ENCODE measurements around the gene ADAD2.

The ADAD2 gene

GRCh38 chr16:84190731-84191388 lies at the start of gene ADAD2:
TSS of gene ADAD2 (plus strand) at chr16:84191157. CDS start at chr16:84191231, 74 bp downstream.
- DNase-seq (ENCODE audit: low spot score in 2 of 2): no peak
- no peak for ATAC-seq (ENCODE audit: low read depth)
- no peaks in the 10 kb centered on the region for H3K9me3 Mint-ChIP-seq
- no peak within 1 kb of the TSS for H3K4me3 Mint-ChIP-seq
- peaks cover 10% of the 10 kb centered on the region for H3K4me1 Mint-ChIP-seq
- no peaks in the 10 kb centered on the region for H3K36me3 Mint-ChIP-seq
- no peaks in the 10 kb centered on the region for H3K27me3 Mint-ChIP-seq
- no peak within 1 kb of the TSS for H3K27ac Mint-ChIP-seq

GRCh38 chr16:84143081-84143480 lies 47.9 kb upstream of the ADAD2 start:
- Mint-ChIP-seq H3K27me3 (peaks cover 1% of the 10 kb centered on the region), H3K4me1 (peaks cover 16% of the 10 kb centered on the region), H3K9me3 (no peaks in the 10 kb centered on the region), H3K4me3 (no peak overlapping the region), H3K36me3 (peaks cover 2% of the 10 kb centered on the region), H3K27ac (no peak overlapping the region)
- DNase-seq (ENCODE audit: low spot score in 2 of 2) (no peak), ATAC-seq (ENCODE audit: low read depth) (no peak)

GRCh38 chr16:84143784-84144199 lies 47.2 kb upstream of the ADAD2 start:
- Mint-ChIP-seq H3K27ac (peak overlapping the region; percentile 92), H3K9me3 (no peaks in the 10 kb centered on the region), H3K27me3 (peaks cover 2% of the 10 kb centered on the region), H3K4me3 (peak overlapping the region; percentile 93), H3K4me1 (peaks cover 16% of the 10 kb centered on the region), H3K36me3 (peaks cover 2% of the 10 kb centered on the region)
- ATAC-seq (ENCODE audit: low read depth) (no peak), DNase-seq (ENCODE audit: low spot score in 2 of 2) (no peak)

GRCh38 chr16:84144209-84144858 lies 46.6 kb upstream of the ADAD2 start:
- no peaks in the 10 kb centered on the region for H3K9me3 Mint-ChIP-seq
- ATAC-seq (ENCODE audit: low read depth) (peak; percentile 38), DNase-seq (ENCODE audit: low spot score in 2 of 2) (peak; percentile 12 to 28)
- peak overlapping the region; percentile 93 for H3K4me3 Mint-ChIP-seq
- peaks cover 2% of the 10 kb centered on the region for H3K36me3 Mint-ChIP-seq
- peaks cover 4% of the 10 kb centered on the region for H3K27me3 Mint-ChIP-seq
- peaks cover 11% of the 10 kb centered on the region for H3K4me1 Mint-ChIP-seq
- peak overlapping the region; percentile 92 for H3K27ac Mint-ChIP-seq

- Mint-ChIP-seq H3K4me3 (peak within 1 kb of the TSS; percentile 93), H3K9me3 (no peaks in the 10 kb centered on the region), H3K36me3 (peaks cover 2% of the 10 kb centered on the region), H3K27me3 (peaks cover 4% of the 10 kb centered on the region), H3K4me1 (peaks cover 8% of the 10 kb centered on the region), H3K27ac (peak within 1 kb of the TSS; percentile 92)
- ATAC-seq (ENCODE audit: low read depth): peak; percentile 85
- DNase-seq (ENCODE audit: low spot score in 2 of 2): peak; percentile 96
Measured at GRCh38 chr16:84144859-84145639, 45.9 kb upstream of the ADAD2 start, which contains the start of the genes DNAAF1 and HSDL1. TSS of gene DNAAF1 (plus strand) at chr16:84145308. CDS start at chr16:84145441, 133 bp downstream. TSS of gene HSDL1 (minus strand) at chr16:84145177. CDS start at chr16:84131321, 13,856 bp downstream.

GRCh38 chr16:84150926-84151325 lies 40.0 kb upstream of the ADAD2 start:
- H3K4me3 Mint-ChIP-seq: no peak overlapping the region
- peaks cover 3% of the 10 kb centered on the region for H3K9me3 Mint-ChIP-seq

GRCh38 chr16:84153660-84154214 lies 37.2 kb upstream of the ADAD2 start:
- no peak overlapping the region for H3K27ac Mint-ChIP-seq
- no peaks in the 10 kb centered on the region for H3K36me3 Mint-ChIP-seq
- ATAC-seq (ENCODE audit: low read depth) (no peak), DNase-seq (ENCODE audit: low spot score in 2 of 2) (no peak)
- no peaks in the 10 kb centered on the region for H3K4me1 Mint-ChIP-seq
- H3K4me3 Mint-ChIP-seq: no peak overlapping the region
- H3K27me3 Mint-ChIP-seq: peaks cover 15% of the 10 kb centered on the region
- peaks cover 3% of the 10 kb centered on the region for H3K9me3 Mint-ChIP-seq

More at GRCh38 chr16:84150926-84151325, 40.0 kb upstream of the ADAD2 start:
- peaks cover 11% of the 10 kb centered on the region for H3K27me3 Mint-ChIP-seq
- DNase-seq (ENCODE audit: low spot score in 2 of 2) (no peak), ATAC-seq (ENCODE audit: low read depth) (no peak)
- no peaks in the 10 kb centered on the region for H3K4me1 Mint-ChIP-seq
- H3K36me3 Mint-ChIP-seq: no peaks in the 10 kb centered on the region
- no peak overlapping the region for H3K27ac Mint-ChIP-seq

GRCh38 chr16:84155226-84155625 lies 35.7 kb upstream of the ADAD2 start:
- Mint-ChIP-seq H3K36me3 (no peaks in the 10 kb centered on the region), H3K4me3 (no peak overlapping the region), H3K4me1 (no peaks in the 10 kb centered on the region), H3K27ac (no peak overlapping the region), H3K9me3 (peaks cover 3% of the 10 kb centered on the region), H3K27me3 (peaks cover 17% of the 10 kb centered on the region)
- DNase-seq (ENCODE audit: low spot score in 2 of 2) (no peak), ATAC-seq (ENCODE audit: low read depth) (no peak)

- peaks cover 17% of the 10 kb centered on the region for H3K27me3 Mint-ChIP-seq
Measured at GRCh38 chr16:84155771-84156170, 35.2 kb upstream of the ADAD2 start.

GRCh38 chr16:84156342-84156784 lies 34.6 kb upstream of the ADAD2 start:
- H3K27me3 Mint-ChIP-seq: peaks cover 17% of the 10 kb centered on the region
- H3K4me1 Mint-ChIP-seq: no peaks in the 10 kb centered on the region
- ATAC-seq (ENCODE audit: low read depth) (no peak), DNase-seq (ENCODE audit: low spot score in 2 of 2) (no peak)
- no peaks in the 10 kb centered on the region for H3K36me3 Mint-ChIP-seq
- no peak overlapping the region for H3K27ac Mint-ChIP-seq
- peaks cover 3% of the 10 kb centered on the region for H3K9me3 Mint-ChIP-seq
- H3K4me3 Mint-ChIP-seq: no peak overlapping the region

More at GRCh38 chr16:84155771-84156170, 35.2 kb upstream of the ADAD2 start:
- Mint-ChIP-seq H3K27ac (no peak overlapping the region), H3K9me3 (peaks cover 3% of the 10 kb centered on the region), H3K4me3 (no peak overlapping the region), H3K4me1 (no peaks in the 10 kb centered on the region), H3K36me3 (no peaks in the 10 kb centered on the region)
- ATAC-seq (ENCODE audit: low read depth) (no peak), DNase-seq (ENCODE audit: low spot score in 2 of 2) (no peak)

- no peaks in the 10 kb centered on the region for H3K9me3 Mint-ChIP-seq
Measured at GRCh38 chr16:84159007-84159406, 31.9 kb upstream of the ADAD2 start.

GRCh38 chr16:84159800-84160199 lies 31.2 kb upstream of the ADAD2 start:
- peaks cover 18% of the 10 kb centered on the region for H3K27me3 Mint-ChIP-seq
- H3K9me3 Mint-ChIP-seq: no peaks in the 10 kb centered on the region
- DNase-seq (ENCODE audit: low spot score in 2 of 2): no peak
- H3K4me1 Mint-ChIP-seq: no peaks in the 10 kb centered on the region
- H3K36me3 Mint-ChIP-seq: no peaks in the 10 kb centered on the region
- no peak overlapping the region for H3K4me3 Mint-ChIP-seq
- no peak for ATAC-seq (ENCODE audit: low read depth)
- no peak overlapping the region for H3K27ac Mint-ChIP-seq

More at GRCh38 chr16:84159007-84159406, 31.9 kb upstream of the ADAD2 start:
- no peak overlapping the region for H3K27ac Mint-ChIP-seq
- H3K4me3 Mint-ChIP-seq: no peak overlapping the region
- H3K27me3 Mint-ChIP-seq: peaks cover 18% of the 10 kb centered on the region
- H3K4me1 Mint-ChIP-seq: no peaks in the 10 kb centered on the region
- DNase-seq (ENCODE audit: low spot score in 2 of 2) (no peak), ATAC-seq (ENCODE audit: low read depth) (no peak)
- H3K36me3 Mint-ChIP-seq: no peaks in the 10 kb centered on the region

GRCh38 chr16:84161037-84161436 lies 29.9 kb upstream of the ADAD2 start:
- ATAC-seq (ENCODE audit: low read depth) (no peak), DNase-seq (ENCODE audit: low spot score in 2 of 2) (no peak)
- Mint-ChIP-seq H3K36me3 (peaks cover 1% of the 10 kb centered on the region), H3K4me3 (no peak overlapping the region), H3K27ac (no peak overlapping the region), H3K27me3 (peaks cover 20% of the 10 kb centered on the region), H3K4me1 (no peaks in the 10 kb centered on the region), H3K9me3 (no peaks in the 10 kb centered on the region)
